ENCODE results near the gene COL15A1.

Gene COL15A1

GRCh38 chr9:98992107-98992884, 48.6 kb downstream of the COL15A1 start:
- H3K4me3 ChIP-seq (ENCODE audit: low read length, poor library complexity, severe bottlenecking) = no peak overlapping the region
- no peaks in the 10 kb centered on the region for H3K4me1 ChIP-seq (ENCODE audit: insufficient read depth, low read length, poor library complexity, severe bottlenecking)
- no peaks in the 10 kb centered on the region for H3K9me3 ChIP-seq (ENCODE audit: insufficient read depth, low read depth, low read length)
- no peak overlapping the region for H3K9ac ChIP-seq (ENCODE audit: low read depth, low read length, poor library complexity, severe bottlenecking)
- no peak for TF ChIP-seq EZH2phosphoT487 (IDR thresholded peaks at IDR 0.05; ENCODE audit: borderline replicate concordance)
- TF ChIP-seq CTCF (conservative IDR thresholded peaks at IDR 0.05; ENCODE audit: low read length) = no peak
- H4K20me1 ChIP-seq (ENCODE audit: insufficient read depth, low read length, poor library complexity, severe bottlenecking) = no peaks in the 10 kb centered on the region
- no peaks in the 10 kb centered on the region for H3K27me3 ChIP-seq (ENCODE audit: insufficient read depth, low read length, poor library complexity, severe bottlenecking)
- no peaks in the 10 kb centered on the region for H3K79me2 ChIP-seq (ENCODE audit: insufficient read depth, low read length)
- H3K36me3 ChIP-seq (ENCODE audit: insufficient read depth, low read length) = no peaks in the 10 kb centered on the region
- H3K9me2 ChIP-seq (replicated peaks; ENCODE audit: low read depth, low read length) = no peaks in the 10 kb centered on the region
- no peaks in the 10 kb centered on the region for H3F3A ChIP-seq (ENCODE audit: low read depth)
- no peak overlapping the region for H2AFZ ChIP-seq (ENCODE audit: low read length)
- H3K4me2 ChIP-seq (ENCODE audit: low read depth, low read length, poor library complexity, severe bottlenecking) = no peak overlapping the region

GRCh38 chr9:98992885-98993569, 49.3 kb downstream of the COL15A1 start:
- H3K4me3 ChIP-seq (ENCODE audit: low read length, poor library complexity, severe bottlenecking) = no peak overlapping the region
- H3K9me2 ChIP-seq (replicated peaks; ENCODE audit: low read depth, low read length) = no peaks in the 10 kb centered on the region
- TF ChIP-seq EZH2phosphoT487 (IDR thresholded peaks at IDR 0.05; ENCODE audit: borderline replicate concordance) = no peak
- no peak for TF ChIP-seq CTCF (conservative IDR thresholded peaks at IDR 0.05; ENCODE audit: low read length)
- no peaks in the 10 kb centered on the region for H3K9me3 ChIP-seq (ENCODE audit: insufficient read depth, low read depth, low read length)
- H3K27me3 ChIP-seq (ENCODE audit: insufficient read depth, low read length, poor library complexity, severe bottlenecking) = no peaks in the 10 kb centered on the region
- no peaks in the 10 kb centered on the region for H3K79me2 ChIP-seq (ENCODE audit: insufficient read depth, low read length)
- no peak overlapping the region for H2AFZ ChIP-seq (ENCODE audit: low read length)
- H3K9ac ChIP-seq (ENCODE audit: low read depth, low read length, poor library complexity, severe bottlenecking) = no peak overlapping the region
- no peaks in the 10 kb centered on the region for H3K36me3 ChIP-seq (ENCODE audit: insufficient read depth, low read length)
- H4K20me1 ChIP-seq (ENCODE audit: insufficient read depth, low read length, poor library complexity, severe bottlenecking) = no peaks in the 10 kb centered on the region
- H3F3A ChIP-seq (ENCODE audit: low read depth) = no peaks in the 10 kb centered on the region
- no peak overlapping the region for H3K4me2 ChIP-seq (ENCODE audit: low read depth, low read length, poor library complexity, severe bottlenecking)
- H3K4me1 ChIP-seq (ENCODE audit: insufficient read depth, low read length, poor library complexity, severe bottlenecking) = no peaks in the 10 kb centered on the region

- H4K20me1 ChIP-seq (ENCODE audit: insufficient read depth, low read length, poor library complexity, severe bottlenecking) = no peaks in the 10 kb centered on the region
- no peaks in the 10 kb centered on the region for H3K27me3 ChIP-seq (ENCODE audit: insufficient read depth, low read length, poor library complexity, severe bottlenecking)
- no peaks in the 10 kb centered on the region for H3K9me3 ChIP-seq (ENCODE audit: insufficient read depth, low read depth, low read length)
- H2AFZ ChIP-seq (ENCODE audit: low read length) = no peak overlapping the region
- H3F3A ChIP-seq (ENCODE audit: low read depth) = no peaks in the 10 kb centered on the region
- no peaks in the 10 kb centered on the region for H3K79me2 ChIP-seq (ENCODE audit: insufficient read depth, low read length)
- no peak for TF ChIP-seq CTCF (conservative IDR thresholded peaks at IDR 0.05; ENCODE audit: low read length)
- TF ChIP-seq EZH2phosphoT487 (IDR thresholded peaks at IDR 0.05; ENCODE audit: borderline replicate concordance) = no peak
- no peak overlapping the region for H3K9ac ChIP-seq (ENCODE audit: low read depth, low read length, poor library complexity, severe bottlenecking)
- no peak overlapping the region for H3K4me2 ChIP-seq (ENCODE audit: low read depth, low read length, poor library complexity, severe bottlenecking)
- no peaks in the 10 kb centered on the region for H3K36me3 ChIP-seq (ENCODE audit: insufficient read depth, low read length)
- H3K4me1 ChIP-seq (ENCODE audit: insufficient read depth, low read length, poor library complexity, severe bottlenecking) = no peaks in the 10 kb centered on the region
- H3K4me3 ChIP-seq (ENCODE audit: low read length, poor library complexity, severe bottlenecking) = no peak overlapping the region
- H3K9me2 ChIP-seq (replicated peaks; ENCODE audit: low read depth, low read length) = no peaks in the 10 kb centered on the region
Measured at GRCh38 chr9:98993570-98993945, 49.9 kb downstream of the COL15A1 start.
